Activated gamma-delta T cell treated with Interleukin-2 at 50 U/mL for 16 hours (primary cell): ENCODE data around the gene KLF7.

Source experiments
- DNase-seq: peaks from one replicate; pipeline ENCODE4 v3.0.0-alpha.2; 2020

The KLF7 gene

GRCh38 chr2:207148020-207148419 is 17.7 kb downstream of the KLF7 start:
- no peak for DNase-seq

- DNase-seq, result no peak
Observed at GRCh38 chr2:207144173-207144785, 21.5 kb downstream of the KLF7 start.

DNA sequence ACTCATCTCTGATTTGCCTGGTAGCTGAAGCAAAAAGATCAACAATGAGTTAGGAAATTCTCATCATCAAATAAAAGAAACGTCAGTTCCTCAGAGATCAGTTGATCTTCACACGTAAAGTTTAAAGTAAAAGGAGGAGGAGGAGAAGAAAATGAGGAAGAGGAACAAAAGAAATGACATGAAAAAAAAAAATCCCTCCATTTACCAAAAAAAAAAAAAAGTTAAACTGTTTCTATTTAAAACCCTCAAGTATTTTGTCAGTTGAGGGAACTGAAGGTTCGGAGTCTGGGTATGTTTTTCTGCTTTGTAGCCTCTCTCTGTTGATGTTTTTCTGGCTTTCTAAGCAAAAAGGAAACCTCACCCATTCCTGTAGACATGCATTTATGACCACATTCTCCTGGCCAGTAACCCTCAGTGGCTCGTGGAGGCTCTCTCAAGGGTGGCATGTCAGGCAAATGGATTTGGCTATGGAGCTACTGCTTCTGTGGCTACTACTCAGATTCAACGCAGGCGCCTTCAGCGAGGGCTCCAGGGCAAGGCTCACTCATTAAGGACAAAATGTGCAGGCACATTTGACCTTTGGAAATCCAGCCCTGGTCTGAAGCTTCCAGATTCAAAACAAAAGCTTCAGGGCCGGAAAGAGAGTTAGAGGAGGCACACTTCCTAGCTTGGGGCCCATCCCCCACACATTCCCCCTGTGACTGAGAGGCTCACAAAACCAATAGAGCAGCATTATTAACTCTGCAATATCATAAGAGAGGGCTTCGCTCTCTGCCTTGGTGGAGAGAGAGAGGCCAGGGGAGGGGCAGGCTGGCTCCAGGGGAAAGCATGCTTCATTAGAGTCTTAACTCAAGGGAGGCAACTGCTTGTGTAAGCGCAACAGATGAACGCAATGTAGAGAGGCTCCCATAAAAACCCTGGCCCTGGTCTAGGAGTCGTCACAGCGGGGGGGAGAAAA is 22.3 kb downstream of the KLF7 start:
- peak; percentile 55 for DNase-seq

- no peak for DNase-seq
Observed at GRCh38 chr2:207142461-207142860, 23.3 kb downstream of the KLF7 start.

DNA sequence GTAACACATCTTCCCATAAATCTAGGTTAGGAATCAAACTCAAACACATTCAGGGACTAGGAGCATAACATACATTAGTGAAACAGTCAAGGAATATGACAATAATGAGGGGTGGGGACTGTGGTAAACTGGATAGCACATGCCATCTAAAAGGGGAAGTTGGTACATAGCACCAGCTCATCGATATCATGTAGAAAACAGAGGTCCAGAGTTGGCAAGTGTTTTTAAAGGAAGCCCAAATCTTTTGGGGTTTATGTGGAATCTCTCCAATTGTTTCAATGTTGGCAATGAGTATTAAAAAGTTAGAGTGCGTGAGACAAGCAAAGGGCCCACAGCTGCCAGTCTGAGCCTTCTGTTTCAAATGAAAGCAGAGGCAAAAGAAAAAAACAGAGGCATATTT is 24.4 kb downstream of the KLF7 start:
- DNase-seq, result no peak

- DNase-seq, result no peak
Observed at GRCh38 chr2:207140265-207140664, 25.5 kb downstream of the KLF7 start.

GRCh38 chr2:207139552-207139951 is 26.2 kb downstream of the KLF7 start:
- DNase-seq, result no peak

DNA sequence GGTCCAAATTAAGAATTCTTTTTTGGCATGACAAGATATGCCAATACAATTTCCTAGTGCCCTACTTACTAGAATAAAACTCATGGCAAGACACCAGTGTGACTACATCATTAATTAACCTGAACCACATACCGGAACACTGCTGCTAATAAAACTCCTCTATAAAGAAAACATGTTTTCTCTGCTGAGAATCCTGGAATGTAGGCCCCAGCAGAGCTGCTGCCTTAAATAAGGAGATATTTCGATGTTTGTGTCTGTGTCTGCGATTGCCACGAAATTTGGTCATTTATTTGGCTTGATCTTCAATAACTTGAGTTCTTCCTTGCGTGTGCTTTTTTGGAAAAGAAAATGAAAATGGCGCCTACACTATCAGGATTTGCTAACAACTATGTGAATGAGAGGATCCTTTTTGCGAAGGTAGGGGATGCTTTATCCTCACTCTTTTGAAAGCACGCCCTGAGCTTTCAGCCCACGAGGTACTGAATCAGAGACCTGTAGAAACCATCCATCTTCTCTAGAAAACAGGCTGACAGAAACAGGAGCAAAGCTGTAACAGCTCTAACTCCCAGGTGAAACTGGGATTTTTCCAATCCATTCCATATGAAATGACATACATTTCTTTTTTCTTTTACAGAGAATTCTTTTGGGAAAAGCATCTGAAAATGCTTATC is 27.0 kb downstream of the KLF7 start:
- DNase-seq, result no peak

DNA sequence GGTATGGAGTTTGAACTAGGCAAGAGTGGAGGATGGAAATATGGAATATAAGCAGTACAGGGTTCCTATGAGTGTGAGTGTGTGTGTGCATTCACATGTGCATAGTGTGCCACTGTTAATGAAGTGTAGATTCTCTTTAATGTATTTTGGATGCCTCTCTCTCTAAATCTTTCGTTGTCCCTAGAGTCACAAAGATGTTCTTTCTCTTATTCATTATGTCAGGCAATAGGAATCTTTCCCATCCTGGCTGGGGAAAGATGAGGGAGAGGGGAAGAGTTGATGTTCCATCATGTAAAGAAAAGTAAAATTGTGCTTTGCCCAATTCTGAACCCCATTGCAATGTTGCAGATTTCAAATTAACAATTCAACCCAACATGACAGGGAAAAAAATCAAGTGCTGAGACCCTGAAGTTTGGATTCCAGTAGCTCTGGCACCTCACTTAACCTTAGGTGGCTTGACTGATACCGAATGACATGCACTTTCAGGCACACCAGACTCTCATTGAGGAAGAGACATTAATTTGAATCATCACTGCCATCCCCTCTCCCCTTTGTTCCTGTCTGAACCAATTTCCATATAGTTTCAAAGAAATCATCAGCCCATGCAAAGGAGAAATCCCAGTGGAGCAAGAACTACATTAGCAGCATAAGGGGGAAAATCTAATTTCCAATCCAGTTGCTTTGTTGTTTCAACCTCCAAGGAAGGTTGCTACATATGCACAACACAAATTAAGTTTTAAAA is 28.0 kb downstream of the KLF7 start:
- no peak for DNase-seq

GRCh38 chr2:207136874-207137273 is 28.9 kb downstream of the KLF7 start:
- DNase-seq, result no peak

DNA sequence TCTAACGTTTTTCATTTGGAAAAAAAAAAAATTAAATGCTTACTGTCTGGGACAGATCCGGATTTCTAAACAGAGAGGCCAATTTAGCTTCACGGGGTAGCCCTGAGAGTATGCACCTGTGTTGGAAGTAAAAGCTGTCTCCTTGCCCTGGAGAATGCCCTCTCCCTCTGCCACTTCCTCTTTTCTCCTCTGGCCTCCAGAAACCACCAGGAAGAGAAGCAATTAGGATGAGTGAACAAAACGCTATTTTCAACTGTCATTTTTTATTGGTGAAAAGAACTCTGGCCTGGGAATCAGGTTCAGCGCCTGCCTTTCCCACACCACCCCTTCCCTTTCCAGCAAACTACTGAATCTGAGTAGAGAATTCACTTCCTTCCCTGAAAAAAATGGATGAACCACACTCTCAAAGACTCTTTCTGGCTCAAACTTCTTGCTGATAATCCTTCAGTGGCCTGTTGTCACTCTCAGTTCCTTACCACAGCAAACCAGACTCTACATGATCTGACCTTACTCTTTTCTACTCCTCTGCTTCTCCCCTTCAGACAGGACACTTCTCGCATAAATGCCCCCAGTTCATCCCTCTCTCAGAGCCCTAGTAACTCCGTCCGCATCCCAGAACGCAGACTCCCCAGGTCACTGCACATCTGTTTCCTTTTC is 29.8 kb downstream of the KLF7 start:
- no peak for DNase-seq

- DNase-seq, result no peak
Observed at GRCh38 chr2:207135340-207135739, 30.4 kb downstream of the KLF7 start.

DNA sequence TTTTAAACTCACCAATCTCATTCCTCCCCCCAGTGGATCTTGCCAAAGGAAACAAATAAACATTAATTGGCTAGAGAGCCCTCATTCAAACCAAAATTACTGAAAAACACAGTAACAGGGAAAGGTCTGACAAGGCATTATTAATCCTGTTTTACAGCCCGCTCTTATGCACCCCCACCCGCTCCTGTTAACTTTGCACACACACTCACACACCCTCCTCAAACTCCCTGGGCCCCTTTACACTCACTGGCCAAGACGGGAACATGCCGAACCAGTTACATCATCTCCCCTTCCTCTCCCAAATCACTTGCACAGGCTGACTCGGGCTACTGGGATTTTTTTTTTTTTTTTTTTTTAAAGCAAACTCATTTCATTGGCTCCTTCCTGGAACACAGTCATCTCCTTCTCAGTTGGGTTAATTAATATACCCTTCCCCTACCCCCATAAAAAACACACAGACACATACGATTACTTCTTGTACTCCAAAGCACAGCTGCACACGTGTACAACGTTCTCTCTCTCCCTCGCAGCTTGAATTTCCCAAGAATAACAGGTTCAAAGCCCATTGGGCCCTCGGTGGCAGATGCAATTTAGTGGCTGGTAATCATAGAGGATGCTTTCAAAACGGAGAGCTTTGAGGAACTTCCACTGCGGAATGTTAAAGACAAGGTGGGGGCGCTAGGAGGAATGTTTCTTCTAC is 31.8 kb downstream of the KLF7 start:
- DNase-seq, result no peak

GRCh38 chr2:207133458-207133819 is 32.3 kb downstream of the KLF7 start:
- no peak for DNase-seq

DNA sequence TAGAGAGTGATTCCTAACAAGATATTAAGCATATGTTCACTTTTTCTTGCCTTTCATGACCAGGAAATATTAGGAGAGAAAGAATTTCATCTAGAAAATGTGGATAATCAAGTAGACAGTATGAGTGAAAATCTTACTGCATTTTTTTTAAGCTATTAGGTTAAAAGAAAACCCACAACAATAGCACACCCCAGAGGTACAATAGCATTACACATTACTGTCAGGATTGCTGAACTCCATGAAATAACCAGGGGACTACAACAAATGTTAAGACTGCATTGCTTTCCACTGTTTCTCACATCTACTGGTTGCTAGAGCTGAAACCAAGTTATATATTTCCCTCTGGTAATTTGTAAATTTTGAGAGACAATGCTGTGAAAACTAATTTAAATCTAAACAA is 33.7 kb downstream of the KLF7 start:
- DNase-seq, result no peak

DNA sequence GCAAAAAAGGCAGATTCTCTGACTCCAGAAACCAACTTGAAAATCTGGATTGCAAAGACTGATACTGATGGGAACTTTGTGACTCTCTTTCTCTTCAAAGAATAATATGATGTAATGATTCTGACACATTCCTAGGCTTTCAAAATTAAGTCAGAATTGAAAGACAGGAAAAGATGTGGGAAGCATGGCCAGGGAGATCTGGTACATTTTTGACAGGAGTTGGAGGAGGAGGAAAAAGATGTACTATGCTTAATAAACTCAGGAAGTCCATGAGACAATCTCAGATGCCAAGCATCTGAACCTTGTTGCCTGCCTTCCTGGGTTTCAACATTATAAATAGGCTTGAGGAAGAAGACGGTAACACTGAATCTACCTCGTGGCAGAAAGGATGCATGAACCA is 34.2 kb downstream of the KLF7 start:
- no peak for DNase-seq

GRCh38 chr2:207130958-207131521 is 34.7 kb downstream of the KLF7 start:
- no peak for DNase-seq

- no peak for DNase-seq
Observed at GRCh38 chr2:207129821-207130220, 35.9 kb downstream of the KLF7 start.

- no peak for DNase-seq
Observed at GRCh38 chr2:207128867-207129266, 36.9 kb downstream of the KLF7 start.

DNA sequence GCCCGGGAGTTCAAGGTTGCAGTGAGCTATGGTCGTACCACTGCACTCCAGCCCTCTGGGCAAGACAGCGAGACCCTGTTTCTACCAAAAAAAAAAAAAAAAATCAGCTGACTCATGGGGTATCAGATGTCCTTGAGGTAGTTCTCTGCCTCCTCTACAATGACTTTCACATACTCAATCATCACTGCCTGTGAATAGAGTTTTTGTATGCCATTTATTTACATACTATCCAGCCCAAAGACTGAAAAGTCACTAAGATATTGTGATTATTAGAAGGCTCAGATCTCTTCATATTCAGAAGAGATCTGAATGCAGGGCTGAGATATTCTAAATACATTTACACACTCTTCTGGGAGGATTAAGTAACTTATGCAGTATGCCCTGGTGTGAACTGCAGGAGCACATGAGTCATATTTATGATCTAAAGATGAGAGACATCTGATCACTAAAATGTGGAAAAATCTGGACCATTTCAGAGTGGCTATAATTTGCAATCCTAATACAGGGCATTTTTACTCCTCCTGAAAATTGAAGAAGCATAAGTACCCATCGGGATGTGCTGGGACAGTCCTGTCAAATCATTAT is 38.9 kb downstream of the KLF7 start:
- no peak for DNase-seq

DNA sequence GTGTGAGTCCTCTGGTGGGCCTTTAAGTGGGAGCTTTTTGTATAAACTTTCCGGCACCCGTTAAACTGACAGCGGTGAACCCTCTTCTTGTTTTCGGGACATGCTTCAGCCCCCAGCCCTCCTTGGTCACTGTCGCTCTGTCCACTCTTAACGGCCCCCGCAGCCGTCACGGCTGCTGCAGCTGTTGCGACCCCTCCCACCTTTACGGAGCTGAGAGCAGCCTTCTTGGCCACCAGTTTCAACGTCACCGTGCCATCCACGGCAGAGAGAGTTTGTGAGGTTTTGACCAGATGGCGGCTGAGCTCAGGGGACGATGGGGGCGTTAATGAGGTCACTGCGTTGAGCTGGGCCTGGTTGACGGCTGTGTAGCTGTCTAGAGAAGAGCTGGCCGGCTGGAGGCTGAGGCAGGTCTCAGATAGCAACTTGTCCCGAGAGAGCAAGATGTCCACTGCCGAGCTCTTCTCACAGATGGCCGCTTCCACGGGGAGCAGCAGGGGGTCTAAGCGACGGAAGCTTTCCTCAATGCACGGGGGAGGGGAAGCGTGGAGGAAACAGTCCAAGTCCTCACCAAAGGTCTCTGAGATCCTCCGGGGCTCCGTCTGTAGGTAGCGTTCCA is 41.9 kb downstream of the KLF7 start:
- no peak for DNase-seq
